ENCODE results near the gene CORIN.

GRCh38 chr4:47703008-47703407, 134.9 kb downstream of the CORIN start:
- TF ChIP-seq, protein P1, sequence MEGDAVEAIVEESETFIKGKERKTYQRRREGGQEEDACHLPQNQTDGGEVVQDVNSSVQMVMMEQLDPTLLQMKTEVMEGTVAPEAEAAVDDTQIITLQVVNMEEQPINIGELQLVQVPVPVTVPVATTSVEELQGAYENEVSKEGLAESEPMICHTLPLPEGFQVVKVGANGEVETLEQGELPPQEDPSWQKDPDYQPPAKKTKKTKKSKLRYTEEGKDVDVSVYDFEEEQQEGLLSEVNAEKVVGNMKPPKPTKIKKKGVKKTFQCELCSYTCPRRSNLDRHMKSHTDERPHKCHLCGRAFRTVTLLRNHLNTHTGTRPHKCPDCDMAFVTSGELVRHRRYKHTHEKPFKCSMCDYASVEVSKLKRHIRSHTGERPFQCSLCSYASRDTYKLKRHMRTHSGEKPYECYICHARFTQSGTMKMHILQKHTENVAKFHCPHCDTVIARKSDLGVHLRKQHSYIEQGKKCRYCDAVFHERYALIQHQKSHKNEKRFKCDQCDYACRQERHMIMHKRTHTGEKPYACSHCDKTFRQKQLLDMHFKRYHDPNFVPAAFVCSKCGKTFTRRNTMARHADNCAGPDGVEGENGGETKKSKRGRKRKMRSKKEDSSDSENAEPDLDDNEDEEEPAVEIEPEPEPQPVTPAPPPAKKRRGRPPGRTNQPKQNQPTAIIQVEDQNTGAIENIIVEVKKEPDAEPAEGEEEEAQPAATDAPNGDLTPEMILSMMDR (conservative IDR thresholded peaks at IDR 0.05; ENCODE audit: low read length): no peak
- no peak for TF ChIP-seq EZH2phosphoT487 (IDR thresholded peaks at IDR 0.05; ENCODE audit: borderline replicate concordance)

Data from Loucy (cell line).